ENCODE data around the gene TMEM231. TPM values are rescaled to one million over a fixed set of nuclear protein-coding genes. Genes with fewer than 3 reads are reported as not detected.
A peak's percentile ranks its signal among the peaks of the same experiment; 100 is the strongest.

Gene TMEM231
- total RNA-seq, 1 experiment from 2014 or later: 17.3 TPM

GRCh38 chr16:75556431-75556950, 439 bp upstream of the TMEM231 start:
- ChIA-PET CTCF (interaction anchor here (0.5 to 0.7 kb wide), 2 partner anchors 129 to 135 kb away, joined by 4 to 5 read pairs; no protein-coding TSS in a partner anchor), POLR2A (ENCODE audit: low non-redundant PET) (no interaction called here)
- no peak for DNase-seq (ENCODE audit: low spot score)
- Histone ChIP-seq H3K27me3 (replicated peaks; ENCODE audit: insufficient read depth, low read depth, low read length, poor library complexity) (no peaks in the 10 kb centered on the region), H3K4me1 (ENCODE audit: insufficient read depth, low read length, poor library complexity, severe bottlenecking) (peaks cover 9% of the 10 kb centered on the region), H3K27ac (ENCODE audit: low read depth, low read length, poor library complexity, severe bottlenecking) (no peak overlapping the region), H3K36me3 (ENCODE audit: insufficient read depth, low read length, poor library complexity, severe bottlenecking) (no peaks in the 10 kb centered on the region), H3K4me3 (ENCODE audit: low read depth, low read length, poor library complexity, severe bottlenecking) (peak overlapping the region; percentile 87), H3K9me3 (ENCODE audit: low read depth, low read length, poor library complexity, severe bottlenecking) (no peaks in the 10 kb centered on the region)
- intact Hi-C loops (cut with micrococcal nuclease; ENCODE audit: unreplicated experiment): no loop called here
- no TSS peak for BruUV-seq (replicated peaks)
- TF ChIP-seq, protein P1, sequence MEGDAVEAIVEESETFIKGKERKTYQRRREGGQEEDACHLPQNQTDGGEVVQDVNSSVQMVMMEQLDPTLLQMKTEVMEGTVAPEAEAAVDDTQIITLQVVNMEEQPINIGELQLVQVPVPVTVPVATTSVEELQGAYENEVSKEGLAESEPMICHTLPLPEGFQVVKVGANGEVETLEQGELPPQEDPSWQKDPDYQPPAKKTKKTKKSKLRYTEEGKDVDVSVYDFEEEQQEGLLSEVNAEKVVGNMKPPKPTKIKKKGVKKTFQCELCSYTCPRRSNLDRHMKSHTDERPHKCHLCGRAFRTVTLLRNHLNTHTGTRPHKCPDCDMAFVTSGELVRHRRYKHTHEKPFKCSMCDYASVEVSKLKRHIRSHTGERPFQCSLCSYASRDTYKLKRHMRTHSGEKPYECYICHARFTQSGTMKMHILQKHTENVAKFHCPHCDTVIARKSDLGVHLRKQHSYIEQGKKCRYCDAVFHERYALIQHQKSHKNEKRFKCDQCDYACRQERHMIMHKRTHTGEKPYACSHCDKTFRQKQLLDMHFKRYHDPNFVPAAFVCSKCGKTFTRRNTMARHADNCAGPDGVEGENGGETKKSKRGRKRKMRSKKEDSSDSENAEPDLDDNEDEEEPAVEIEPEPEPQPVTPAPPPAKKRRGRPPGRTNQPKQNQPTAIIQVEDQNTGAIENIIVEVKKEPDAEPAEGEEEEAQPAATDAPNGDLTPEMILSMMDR (conservative IDR thresholded peaks at IDR 0.05; ENCODE audit: low read depth, low read length): no peak
- no peak for TF ChIP-seq EZH2 (IDR thresholded peaks at IDR 0.05; ENCODE audit: borderline replicate concordance, low read depth, low read length, poor library complexity, severe bottlenecking)

- Histone ChIP-seq H3K4me1 (ENCODE audit: insufficient read depth, low read length, poor library complexity, severe bottlenecking) (peaks cover 9% of the 10 kb centered on the region), H3K27ac (ENCODE audit: low read depth, low read length, poor library complexity, severe bottlenecking) (peak overlapping the region; percentile 64), H3K36me3 (ENCODE audit: insufficient read depth, low read length, poor library complexity, severe bottlenecking) (no peaks in the 10 kb centered on the region), H3K4me3 (ENCODE audit: low read depth, low read length, poor library complexity, severe bottlenecking) (peak overlapping the region; percentile 87), H3K27me3 (replicated peaks; ENCODE audit: insufficient read depth, low read depth, low read length, poor library complexity) (no peaks in the 10 kb centered on the region), H3K9me3 (ENCODE audit: low read depth, low read length, poor library complexity, severe bottlenecking) (no peaks in the 10 kb centered on the region)
- BruUV-seq (replicated peaks): TSS peak; percentile 45
- intact Hi-C loops (cut with micrococcal nuclease; ENCODE audit: unreplicated experiment): loop anchor here (2.0 kb wide), 1 partner anchor 90 kb away; the partner anchor contains the start of gene TMEM170A
- ChIA-PET POLR2A (ENCODE audit: low non-redundant PET) (interaction anchor here (0.6 kb wide), 2 partner anchors 38 to 160 kb away, joined by 5 to 6 read pairs; no protein-coding TSS in a partner anchor), CTCF (no interaction called here)
- TF ChIP-seq, protein P1 (conservative IDR thresholded peaks at IDR 0.05; ENCODE audit: low read depth, low read length): no peak
- TF ChIP-seq EZH2 (IDR thresholded peaks at IDR 0.05; ENCODE audit: borderline replicate concordance, low read depth, low read length, poor library complexity, severe bottlenecking): no peak
- DNase-seq (ENCODE audit: low spot score): peak; percentile 88
These were observed 792 bp downstream of the TMEM231 start for GRCh38 chr16:75555213-75555706.

- Histone ChIP-seq H3K9me3 (ENCODE audit: low read depth, low read length, poor library complexity, severe bottlenecking) (no peaks in the 10 kb centered on the region), H3K36me3 (ENCODE audit: insufficient read depth, low read length, poor library complexity, severe bottlenecking) (no peaks in the 10 kb centered on the region), H3K27me3 (replicated peaks; ENCODE audit: insufficient read depth, low read depth, low read length, poor library complexity) (no peaks in the 10 kb centered on the region), H3K4me3 (ENCODE audit: low read depth, low read length, poor library complexity, severe bottlenecking) (no peak overlapping the region), H3K27ac (ENCODE audit: low read depth, low read length, poor library complexity, severe bottlenecking) (no peak overlapping the region), H3K4me1 (ENCODE audit: insufficient read depth, low read length, poor library complexity, severe bottlenecking) (peaks cover 9% of the 10 kb centered on the region)
- TF ChIP-seq, protein P1 (conservative IDR thresholded peaks at IDR 0.05; ENCODE audit: low read depth, low read length): no peak
- TF ChIP-seq EZH2 (IDR thresholded peaks at IDR 0.05; ENCODE audit: borderline replicate concordance, low read depth, low read length, poor library complexity, severe bottlenecking): no peak
- no peak for DNase-seq (ENCODE audit: low spot score)
- POLR2A ChIA-PET (ENCODE audit: low non-redundant PET): no interaction called here
- no TSS peak for BruUV-seq (replicated peaks)
- intact Hi-C loops (cut with micrococcal nuclease; ENCODE audit: unreplicated experiment): no loop called here
- CTCF ChIA-PET: no interaction called here
These were observed 3.1 kb downstream of the TMEM231 start for GRCh38 chr16:75552951-75553350.

All from A673 (cell line).